Gastrocnemius medialis (tissue), 4 donors: ENCODE data around the gene STRBP. TPM values are rescaled to one million over a fixed set of nuclear protein-coding genes. Genes with fewer than 3 reads are reported as not detected.

ENCODE experiments used
- ATAC-seq, 2 donors: fragments of 150-250 bp; one replicate each; pipeline ENCODE4 v1.9.1; 2016
- DNase-seq, 2 donors: peaks; one replicate each; pipeline ENCODE4 v3.0.0-alpha.2; 2019
- H3K27ac ChIP-seq, 4 donors: fragments of 200-600 bp; sonication (generic); 1 replicate in 1 of 4; 2 replicates in 3 of 4; pipeline ENCODE4 v1.5.1; 2016 to 2018; ENCODE audit warnings: mild to moderate bottlenecking in 2 of 4, moderate library complexity in 1 of 4
- H3K27me3 ChIP-seq, 3 donors: fragments of 200-600 bp; sonication (generic) in 2 of 3; 1 replicate in 1 of 3; 2 replicates in 2 of 3; pipeline versions ENCODE4 v1.5.1 to v1.6.0; 2016 to 2019; ENCODE audit warnings: mild to moderate bottlenecking in 1 of 3, moderate library complexity in 1 of 3
- H3K36me3 ChIP-seq, 2 donors: fragments of 200-600 bp; sonication (generic) in 1 of 2; one replicate each; pipeline ENCODE4 v1.5.1; 2017 to 2018
- H3K4me1 ChIP-seq, 2 donors: fragments of 200-600 bp; sonication (generic) in 1 of 2; one replicate each; pipeline ENCODE4 v1.5.1; 2016 to 2017; ENCODE audit warnings: mild to moderate bottlenecking in 2 of 2
- H3K4me3 ChIP-seq, 4 donors: fragments of 200-600 bp; sonication (generic) in 3 of 4; 1 replicate in 1 of 4; 2 replicates in 3 of 4; pipeline ENCODE4 v1.5.1; 2016 to 2019; ENCODE audit warnings: mild to moderate bottlenecking in 2 of 4
- H3K9me3 ChIP-seq, 3 donors: fragments of 200-600 bp; sonication (generic) in 2 of 3; 1 replicate in 1 of 3; 2 replicates in 2 of 3; pipeline ENCODE4 v1.5.1; 2016 to 2019
- CTCF ChIP-seq, 5 experiments: fragments of 450-650 bp in 3 of 5; fragments of 200-600 bp in 2 of 5; sonication (generic) in 2 of 5; IDR thresholded peaks in 4 of 5; conservative IDR thresholded peaks in 1 of 5; 1 replicate in 4 of 5; 2 replicates in 1 of 5; pipeline ENCODE4 v1.5.1; 2016 to 2019; ENCODE audit warnings: antibody characterized with exemption in 5 of 5, mild to moderate bottlenecking in 3 of 5, moderate library complexity in 3 of 5
- POLR2A ChIP-seq, 2 donors: fragments of 450-650 bp; IDR thresholded peaks; one replicate each; pipeline ENCODE4 v1.6.1; 2017; ENCODE audit warnings: antibody characterized with exemption in 2 of 2, mild to moderate bottlenecking in 2 of 2, moderate library complexity in 2 of 2
- in situ Hi-C, 4 donors: fragments of 200-750 bp; cut with MboI; loops; one replicate each; pipeline versions ENCODE4 v1.15.0 to v1.8.0; 2017; ENCODE audit warnings: low sequenced_read_pairs in 4 of 4
- intact Hi-C: fragments of 100-400 bp; cut with DNase I; formaldehyde crosslinking; loops from one replicate; pipeline ENCODE4 v1.15.1; 2023; ENCODE audit warnings: low total_unique reads
- total RNA-seq, 4 donors: library from RNA; depleted of rRNA; stranded (reverse); fragments of >200 nt; gene quantifications; one replicate each; pipeline versions ENCODE4 v1.1.0 to v1.2.3, GENCODE V29; 2016

The STRBP gene
- total RNA-seq, 4 donors from 2014 or later = 5.0 to 25.0 (median 13.2) TPM

GRCh38 chr9:123115146-123115913 lies 153.1 kb downstream of the STRBP start:
- ATAC-seq = no peak
- Histone ChIP-seq H3K4me3 (no peak overlapping the region), H3K4me1 (peaks cover 19 to 21% of the 10 kb centered on the region in 2 donors), H3K9me3 (no peaks in the 10 kb centered on the region), H3K36me3 (no peaks in the 10 kb centered on the region), H3K27me3 (no peaks in the 10 kb centered on the region), H3K27ac (no peak overlapping the region)
- DNase-seq = no peak
- in situ Hi-C loops = loop anchor here in 2 of 4 donors (25.0 kb wide), 1 partner anchor 222 kb away; no protein-coding TSS in a partner anchor
- TF ChIP-seq POLR2A (IDR thresholded peaks at IDR 0.05) = no peak
- no peak for TF ChIP-seq CTCF (IDR thresholded peaks at IDR 0.05 in 4 of 5, conservative IDR thresholded peaks at IDR 0.05 in 1 of 5)
- intact Hi-C loops = loop anchor here (10.0 kb wide), 1 partner anchor 239 kb away; the partner anchor contains the start of gene CRB2

- ATAC-seq (no peak), DNase-seq (no peak)
- Histone ChIP-seq H3K27ac (no peak overlapping the region), H3K27me3 (no peaks in the 10 kb centered on the region), H3K9me3 (no peaks in the 10 kb centered on the region), H3K36me3 (no peaks in the 10 kb centered on the region), H3K4me3 (no peak overlapping the region), H3K4me1 (peaks cover 7% of the 10 kb centered on the region in 2 donors)
- intact Hi-C loops = loop anchor here (10.0 kb wide), 1 partner anchor 242 kb away; the partner anchor contains the start of gene CRB2
- TF ChIP-seq CTCF (IDR thresholded peaks at IDR 0.05 in 4 of 5, conservative IDR thresholded peaks at IDR 0.05 in 1 of 5) = no peak
- in situ Hi-C loops = loop anchor here in 2 of 4 donors (25.0 kb wide), 1 partner anchor 224 kb away; no protein-coding TSS in a partner anchor
These were observed 155.2 kb downstream of the STRBP start for GRCh38 chr9:123113185-123113584.

- Histone ChIP-seq H3K36me3 (no peaks in the 10 kb centered on the region), H3K9me3 (no peaks in the 10 kb centered on the region), H3K27ac (peak overlapping the region in 1 of 4 donors; percentile 44), H3K27me3 (no peaks in the 10 kb centered on the region), H3K4me1 (peaks cover 7% of the 10 kb centered on the region in 2 donors), H3K4me3 (no peak overlapping the region)
- DNase-seq = no peak
- intact Hi-C loops (loop anchor here (10.0 kb wide), 1 partner anchor 243 kb away; the partner anchor contains the start of gene CRB2), in situ Hi-C loops (loop anchor here in 2 of 4 donors (25.0 kb wide), 1 partner anchor 225 kb away; no protein-coding TSS in a partner anchor)
- TF ChIP-seq CTCF (IDR thresholded peaks at IDR 0.05 in 4 of 5, conservative IDR thresholded peaks at IDR 0.05 in 1 of 5) (no peak), POLR2A (IDR thresholded peaks at IDR 0.05) (no peak)
- ATAC-seq = no peak
These were observed 156.1 kb downstream of the STRBP start for GRCh38 chr9:123112015-123112975.

GRCh38 chr9:123111427-123112014 lies 156.9 kb downstream of the STRBP start:
- no peaks in the 10 kb centered on the region for H3K36me3 ChIP-seq
- no peaks in the 10 kb centered on the region for H3K9me3 ChIP-seq
- DNase-seq (peak; percentile 40 to 51), ATAC-seq (peak; percentile 73 to 79)
- peaks cover 7% of the 10 kb centered on the region in 2 donors for H3K4me1 ChIP-seq
- in situ Hi-C loops (loop anchor here in 2 of 4 donors (25.0 kb wide), 1 partner anchor 226 kb away; no protein-coding TSS in a partner anchor), intact Hi-C loops (loop anchor here (10.0 kb wide), 1 partner anchor 243 kb away; the partner anchor contains the start of gene CRB2)
- no peaks in the 10 kb centered on the region for H3K27me3 ChIP-seq
- no peak for TF ChIP-seq CTCF (IDR thresholded peaks at IDR 0.05 in 4 of 5, conservative IDR thresholded peaks at IDR 0.05 in 1 of 5)
- no peak for TF ChIP-seq POLR2A (IDR thresholded peaks at IDR 0.05)
- H3K4me3 ChIP-seq = no peak overlapping the region
- H3K27ac ChIP-seq = peak overlapping the region in 2 of 4 donors; percentile 21 to 44
